GM23338 (cell line): ENCODE data around the gene USH1C. TPM values are rescaled to one million over a fixed set of nuclear protein-coding genes. Genes with fewer than 3 reads are reported as not detected.

Experiments used
- ATAC-seq: fragments of 200-7000 bp; cut with Tn5 transposase; 3 replicates; pipeline ENCODE4 v1.9.1; 2020
- DNase-seq: peaks from one replicate; pipeline ENCODE4 v3.0.0-alpha.2; 2015; ENCODE audit warnings: low spot score
- H2AFZ ChIP-seq: fragments of 200-600 bp; sonication (generic); 2 replicates; pipeline ENCODE4 v1.8.0; 2016; ENCODE audit warnings: antibody characterized with exemption, mild to moderate bottlenecking, moderate library complexity
- H3F3A ChIP-seq: fragments of 200-600 bp; sonication (generic); replicated peaks from 2 replicates; pipeline ENCODE4 v1.8.0; 2017; ENCODE audit warnings: antibody characterized with exemption, mixed run types, low read depth
- H3K27ac ChIP-seq: fragments of 200-600 bp; sonication (generic); 2 replicates; pipeline ENCODE4 v1.6.1; 2016; ENCODE audit warnings: low read depth
- H3K27me3 ChIP-seq: fragments of 200-600 bp; sonication (generic); 2 replicates; pipeline ENCODE4 v1.8.0; 2016; ENCODE audit warnings: mild to moderate bottlenecking, mixed run types, moderate library complexity; ENCODE audit not compliant: insufficient read depth
- H3K36me3 ChIP-seq: fragments of 200-600 bp; sonication (generic); 2 replicates; pipeline ENCODE4 v1.8.0; 2016; ENCODE audit warnings: mild to moderate bottlenecking; ENCODE audit not compliant: insufficient read depth
- H3K4me1 ChIP-seq: fragments of 200-600 bp; sonication (generic); 2 replicates; pipeline ENCODE4 v1.8.0; 2016; ENCODE audit warnings: mild to moderate bottlenecking, moderate library complexity; ENCODE audit not compliant: insufficient read depth
- H3K4me2 ChIP-seq: fragments of 200-600 bp; sonication (generic); 2 replicates; pipeline ENCODE4 v1.7.1; 2017; ENCODE audit warnings: mixed run types
- H3K4me3 ChIP-seq: fragments of 200-600 bp; sonication (generic); 2 replicates; pipeline ENCODE4 v1.6.1; 2016; ENCODE audit warnings: mixed run types
- H3K79me2 ChIP-seq: fragments of 200-600 bp; sonication (generic); replicated peaks from 2 replicates; pipeline ENCODE4 v1.8.0; 2017; ENCODE audit warnings: mild to moderate bottlenecking; ENCODE audit not compliant: insufficient read depth
- H3K9me2 ChIP-seq: fragments of 200-600 bp; sonication (generic); 2 replicates; pipeline ENCODE4 v1.8.0; 2017; ENCODE audit not compliant: insufficient read depth
- H4K20me1 ChIP-seq: fragments of 200-600 bp; sonication (generic); replicated peaks from 2 replicates; pipeline ENCODE4 v1.8.0; 2017; ENCODE audit warnings: mild to moderate bottlenecking; ENCODE audit not compliant: insufficient read depth
- H3K27ac Mint-ChIP-seq: 2 replicates; pipeline ENCODE4 v1.8.0; 2020; ENCODE audit warnings: inconsistent platforms, mild to moderate bottlenecking, moderate library complexity, mixed read lengths
- H3K27me3 Mint-ChIP-seq: 3 replicates; pipeline ENCODE4 v1.8.0; 2022; ENCODE audit warnings: low read depth, mild to moderate bottlenecking, moderate library complexity, mixed read lengths, inconsistent platforms; ENCODE audit not compliant: insufficient read depth, poor library complexity
- H3K36me3 Mint-ChIP-seq: 3 replicates; pipeline ENCODE4 v1.8.0; 2021; ENCODE audit warnings: low read depth, mild to moderate bottlenecking, inconsistent platforms, moderate library complexity, mixed read lengths
- H3K4me1 Mint-ChIP-seq: 3 replicates; pipeline ENCODE4 v1.8.0; 2020; ENCODE audit warnings: mild to moderate bottlenecking, inconsistent platforms, mixed read lengths
- H3K4me3 Mint-ChIP-seq: 3 replicates; pipeline ENCODE4 v1.8.0; 2021; ENCODE audit warnings: moderate library complexity, mild to moderate bottlenecking, inconsistent platforms, mixed read lengths
- H3K9me3 Mint-ChIP-seq: 3 replicates; pipeline ENCODE4 v1.8.0; 2020; ENCODE audit warnings: moderate library complexity, mild to moderate bottlenecking, inconsistent platforms, mixed read lengths
- CREB1 ChIP-seq: fragments of 250-450 bp; sonication (Bioruptor Pico); IDR thresholded peaks from 2 replicates; pipeline ENCODE4 v1.5.0; 2020; ENCODE audit warnings: low read depth, mild to moderate bottlenecking, moderate library complexity
- EZH2 ChIP-seq: fragments of 200-600 bp; sonication (generic); IDR thresholded peaks from one replicate; pipeline ENCODE4 v1.8.0; 2017; ENCODE audit warnings: antibody characterized with exemption, mild to moderate bottlenecking, low read depth; ENCODE audit not compliant: unreplicated experiment
- EZH2phosphoT487 ChIP-seq: fragments of 200-600 bp; sonication (generic); IDR thresholded peaks from one replicate; pipeline ENCODE4 v1.8.1; 2018; ENCODE audit warnings: antibody characterized with exemption; ENCODE audit not compliant: unreplicated experiment
- JUNB ChIP-seq: IDR thresholded peaks from one replicate; pipeline ENCODE4 v1.6.1; 2016; ENCODE audit warnings: antibody characterized with exemption; ENCODE audit not compliant: unreplicated experiment
- NANOG ChIP-seq: IDR thresholded peaks from 2 replicates; pipeline ENCODE4 v1.6.1; 2016; ENCODE audit warnings: antibody characterized with exemption, borderline replicate concordance
- POLR2AphosphoS5 ChIP-seq: IDR thresholded peaks from 2 replicates; pipeline ENCODE4 v1.6.1; 2016; ENCODE audit warnings: antibody characterized with exemption, low read depth
- STAT1 ChIP-seq: IDR thresholded peaks from one replicate; pipeline ENCODE4 v1.6.1; 2016; ENCODE audit warnings: antibody characterized with exemption; ENCODE audit not compliant: unreplicated experiment
- ZNF114 ChIP-seq: fragments of 250-450 bp; sonication (Bioruptor Pico); IDR thresholded peaks from 2 replicates; pipeline ENCODE4 v1.5.0; 2020; ENCODE audit warnings: mild to moderate bottlenecking, moderate library complexity
- ZNF331 ChIP-seq: fragments of 250-450 bp; sonication (Bioruptor Pico); IDR thresholded peaks from 2 replicates; pipeline ENCODE4 v1.5.0; 2020; ENCODE audit warnings: low read depth, mild to moderate bottlenecking, moderate library complexity
- polyA plus RNA-seq: library from polyadenylated mRNA; unstranded; fragments of >200 nt; fragmentation: Nextera tagmentation; extraction: Ambion mirVana; gene quantifications from 2 replicates; pipeline ENCODE4 v1.2.1, GENCODE V29; 2016
- total RNA-seq: library from RNA; depleted of rRNA; stranded (reverse); fragments of >200 nt; shearing (Covaris generic); gene quantifications from 2 replicates; pipeline ENCODE4 v1.2.3, GENCODE V29; 2014
- TF ChIP-seq, protein P1 (sequence below): IDR thresholded peaks from 2 replicates; pipeline ENCODE4 v1.6.1; 2016; ENCODE audit warnings: antibody characterized with exemption
- TF ChIP-seq, protein P2 (sequence below): IDR thresholded peaks from one replicate; pipeline ENCODE4 v1.6.1; 2018; ENCODE audit warnings: antibody characterized with exemption; ENCODE audit not compliant: unreplicated experiment
- TF ChIP-seq, protein P3 (sequence below), 2 experiments: fragments of 200-600 bp in 1 of 2; sonication (generic) in 1 of 2; conservative IDR thresholded peaks; 2 replicates each; pipeline versions ENCODE4 v1.5.1 to v1.6.1; 2016 to 2017; ENCODE audit warnings: antibody characterized with exemption in 2 of 2, low read depth in 2 of 2, mild to moderate bottlenecking in 2 of 2, moderate library complexity in 1 of 2

USH1C gene
- total and polyA plus RNA-seq, 2 experiments from 2014 or later = 1.3 to 1.8 TPM

DNA sequence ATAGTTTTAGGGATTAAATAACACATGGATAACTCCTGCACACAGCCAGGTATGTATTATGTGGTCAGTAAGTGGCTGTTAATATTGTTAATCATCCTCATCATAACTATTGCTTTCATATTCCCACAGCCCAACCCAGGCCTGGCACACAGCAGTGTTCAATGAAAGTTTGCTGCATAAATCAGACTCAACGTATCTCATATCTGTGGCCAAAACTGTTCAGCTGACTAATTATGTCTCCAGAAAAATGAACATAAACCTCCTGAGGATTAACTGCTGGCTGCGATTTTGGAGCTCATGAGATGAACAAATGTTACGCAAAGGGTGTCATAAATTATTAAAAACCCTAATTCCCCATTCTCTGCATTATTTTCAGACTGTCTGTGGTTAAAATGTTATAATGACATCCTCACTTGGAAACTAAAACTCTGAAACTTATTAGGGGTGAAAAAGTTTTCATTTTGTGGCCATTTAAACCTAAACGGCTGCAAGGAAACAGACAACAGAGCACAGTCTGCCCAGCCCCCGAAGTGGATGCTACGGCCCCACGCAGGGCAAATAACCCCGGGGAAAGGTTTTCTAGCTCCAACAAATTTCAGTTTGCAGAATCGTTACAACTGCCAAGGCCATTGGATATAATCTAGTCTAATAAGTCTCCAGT is 84.8 kb downstream of the USH1C start:
- Histone ChIP-seq H3K36me3 (no peaks in the 10 kb centered on the region), H3K4me1 (peaks cover 14% of the 10 kb centered on the region), H2AFZ (no peak overlapping the region), H4K20me1 (no peaks in the 10 kb centered on the region), H3K4me2 (no peak overlapping the region), H3F3A (no peaks in the 10 kb centered on the region), H3K79me2 (no peaks in the 10 kb centered on the region), H3K4me3 (no peak overlapping the region), H3K27me3 (no peaks in the 10 kb centered on the region), H3K9me2 (no peaks in the 10 kb centered on the region), H3K27ac (no peak overlapping the region)
- no peak for ATAC-seq
- Mint-ChIP-seq H3K4me1 (peaks cover 25% of the 10 kb centered on the region), H3K27me3 (peaks cover 2% of the 10 kb centered on the region), H3K9me3 (no peaks in the 10 kb centered on the region), H3K36me3 (no peaks in the 10 kb centered on the region), H3K27ac (no peak overlapping the region), H3K4me3 (no peak overlapping the region)
- no peak for DNase-seq
- TF ChIP-seq STAT1 (no peak), EZH2 (no peak), ZNF331 (CRISPR knock-in tag) (no peak), ZNF114 (no peak), NANOG (no peak), EZH2phosphoT487 (no peak), CREB1 (CRISPR knock-in tag) (no peak), JUNB (no peak), POLR2AphosphoS5 (no peak)
- TF ChIP-seq, protein P1, sequence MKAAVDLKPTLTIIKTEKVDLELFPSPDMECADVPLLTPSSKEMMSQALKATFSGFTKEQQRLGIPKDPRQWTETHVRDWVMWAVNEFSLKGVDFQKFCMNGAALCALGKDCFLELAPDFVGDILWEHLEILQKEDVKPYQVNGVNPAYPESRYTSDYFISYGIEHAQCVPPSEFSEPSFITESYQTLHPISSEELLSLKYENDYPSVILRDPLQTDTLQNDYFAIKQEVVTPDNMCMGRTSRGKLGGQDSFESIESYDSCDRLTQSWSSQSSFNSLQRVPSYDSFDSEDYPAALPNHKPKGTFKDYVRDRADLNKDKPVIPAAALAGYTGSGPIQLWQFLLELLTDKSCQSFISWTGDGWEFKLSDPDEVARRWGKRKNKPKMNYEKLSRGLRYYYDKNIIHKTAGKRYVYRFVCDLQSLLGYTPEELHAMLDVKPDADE = no peak
- TF ChIP-seq, protein P2, sequence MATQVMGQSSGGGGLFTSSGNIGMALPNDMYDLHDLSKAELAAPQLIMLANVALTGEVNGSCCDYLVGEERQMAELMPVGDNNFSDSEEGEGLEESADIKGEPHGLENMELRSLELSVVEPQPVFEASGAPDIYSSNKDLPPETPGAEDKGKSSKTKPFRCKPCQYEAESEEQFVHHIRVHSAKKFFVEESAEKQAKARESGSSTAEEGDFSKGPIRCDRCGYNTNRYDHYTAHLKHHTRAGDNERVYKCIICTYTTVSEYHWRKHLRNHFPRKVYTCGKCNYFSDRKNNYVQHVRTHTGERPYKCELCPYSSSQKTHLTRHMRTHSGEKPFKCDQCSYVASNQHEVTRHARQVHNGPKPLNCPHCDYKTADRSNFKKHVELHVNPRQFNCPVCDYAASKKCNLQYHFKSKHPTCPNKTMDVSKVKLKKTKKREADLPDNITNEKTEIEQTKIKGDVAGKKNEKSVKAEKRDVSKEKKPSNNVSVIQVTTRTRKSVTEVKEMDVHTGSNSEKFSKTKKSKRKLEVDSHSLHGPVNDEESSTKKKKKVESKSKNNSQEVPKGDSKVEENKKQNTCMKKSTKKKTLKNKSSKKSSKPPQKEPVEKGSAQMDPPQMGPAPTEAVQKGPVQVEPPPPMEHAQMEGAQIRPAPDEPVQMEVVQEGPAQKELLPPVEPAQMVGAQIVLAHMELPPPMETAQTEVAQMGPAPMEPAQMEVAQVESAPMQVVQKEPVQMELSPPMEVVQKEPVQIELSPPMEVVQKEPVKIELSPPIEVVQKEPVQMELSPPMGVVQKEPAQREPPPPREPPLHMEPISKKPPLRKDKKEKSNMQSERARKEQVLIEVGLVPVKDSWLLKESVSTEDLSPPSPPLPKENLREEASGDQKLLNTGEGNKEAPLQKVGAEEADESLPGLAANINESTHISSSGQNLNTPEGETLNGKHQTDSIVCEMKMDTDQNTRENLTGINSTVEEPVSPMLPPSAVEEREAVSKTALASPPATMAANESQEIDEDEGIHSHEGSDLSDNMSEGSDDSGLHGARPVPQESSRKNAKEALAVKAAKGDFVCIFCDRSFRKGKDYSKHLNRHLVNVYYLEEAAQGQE = no peak
- TF ChIP-seq, protein P3, sequence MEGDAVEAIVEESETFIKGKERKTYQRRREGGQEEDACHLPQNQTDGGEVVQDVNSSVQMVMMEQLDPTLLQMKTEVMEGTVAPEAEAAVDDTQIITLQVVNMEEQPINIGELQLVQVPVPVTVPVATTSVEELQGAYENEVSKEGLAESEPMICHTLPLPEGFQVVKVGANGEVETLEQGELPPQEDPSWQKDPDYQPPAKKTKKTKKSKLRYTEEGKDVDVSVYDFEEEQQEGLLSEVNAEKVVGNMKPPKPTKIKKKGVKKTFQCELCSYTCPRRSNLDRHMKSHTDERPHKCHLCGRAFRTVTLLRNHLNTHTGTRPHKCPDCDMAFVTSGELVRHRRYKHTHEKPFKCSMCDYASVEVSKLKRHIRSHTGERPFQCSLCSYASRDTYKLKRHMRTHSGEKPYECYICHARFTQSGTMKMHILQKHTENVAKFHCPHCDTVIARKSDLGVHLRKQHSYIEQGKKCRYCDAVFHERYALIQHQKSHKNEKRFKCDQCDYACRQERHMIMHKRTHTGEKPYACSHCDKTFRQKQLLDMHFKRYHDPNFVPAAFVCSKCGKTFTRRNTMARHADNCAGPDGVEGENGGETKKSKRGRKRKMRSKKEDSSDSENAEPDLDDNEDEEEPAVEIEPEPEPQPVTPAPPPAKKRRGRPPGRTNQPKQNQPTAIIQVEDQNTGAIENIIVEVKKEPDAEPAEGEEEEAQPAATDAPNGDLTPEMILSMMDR (conservative IDR thresholded peaks at IDR 0.05; ENCODE audit: low read depth in 2 of 2) = no peak
